ENCODE results near the gene DICER1. TPM values are rescaled to one million over a fixed set of nuclear protein-coding genes. Genes with fewer than 3 reads are reported as not detected.

Gene DICER1
- polyA plus RNA-seq, 6 donors from 2014 or later = 4.3 to 27.1 (median 17.5) TPM

GRCh38 chr14:95156161-95157047, 925 bp downstream of the DICER1 start:
- ATAC-seq (ENCODE audit: low read depth in 2 of 2) = peak; percentile 10 to 14
- peak overlapping the region; percentile 84 to 100 (median 90) for H3K27ac Mint-ChIP-seq
- no peak for DNase-seq
- H3K4me3 Mint-ChIP-seq = peak overlapping the region; percentile 81 to 98 (median 90)
- no peaks in the 10 kb centered on the region for H3K9me3 Mint-ChIP-seq
- no peaks in the 10 kb centered on the region for H3K36me3 Mint-ChIP-seq
- H3K4me1 Mint-ChIP-seq = peaks cover 38 to 61% (median 50%) of the 10 kb centered on the region in 3 donors
- H3K27me3 Mint-ChIP-seq = no peaks in the 10 kb centered on the region

- Mint-ChIP-seq H3K27ac (peak overlapping the region in 2 of 6 donors; percentile 94 to 100), H3K4me1 (peaks cover 48 to 74% (median 64%) of the 10 kb centered on the region in 3 donors), H3K4me3 (peak overlapping the region; percentile 14 to 98 (median 86)), H3K27me3 (no peaks in the 10 kb centered on the region), H3K9me3 (no peaks in the 10 kb centered on the region), H3K36me3 (no peaks in the 10 kb centered on the region)
- no peak for DNase-seq
- no peak for ATAC-seq (ENCODE audit: low read depth in 2 of 2)
These were observed 2.3 kb downstream of the DICER1 start for GRCh38 chr14:95155045-95155444.

GRCh38 chr14:95153866-95154265, 3.5 kb downstream of the DICER1 start:
- H3K4me3 Mint-ChIP-seq = peak overlapping the region in 2 of 8 donors; percentile 32 to 85
- H3K27me3 Mint-ChIP-seq = no peaks in the 10 kb centered on the region
- ATAC-seq (ENCODE audit: low read depth in 2 of 2) (no peak), DNase-seq (no peak)
- H3K4me1 Mint-ChIP-seq = peaks cover 56 to 83% (median 76%) of the 10 kb centered on the region in 3 donors
- no peak overlapping the region for H3K27ac Mint-ChIP-seq
- no peaks in the 10 kb centered on the region for H3K9me3 Mint-ChIP-seq
- no peaks in the 10 kb centered on the region for H3K36me3 Mint-ChIP-seq

- no peak for DNase-seq
- Mint-ChIP-seq H3K36me3 (peaks cover 3 to 5% of the 10 kb centered on the region in 2 donors), H3K27me3 (no peaks in the 10 kb centered on the region), H3K27ac (peak overlapping the region in 1 of 6 donors; percentile 50), H3K4me1 (peaks cover 69 to 94% (median 90%) of the 10 kb centered on the region in 3 donors), H3K4me3 (peak overlapping the region in 3 of 8 donors; percentile 18 to 32 (median 20)), H3K9me3 (peaks cover 0 to 2% (median 0%) of the 10 kb centered on the region in 7 donors)
- no peak for ATAC-seq (ENCODE audit: low read depth in 2 of 2)
These were observed 5.8 kb downstream of the DICER1 start for GRCh38 chr14:95151561-95151960.

- H3K36me3 Mint-ChIP-seq = peaks cover 9 to 12% of the 10 kb centered on the region in 2 donors
- H3K27me3 Mint-ChIP-seq = no peaks in the 10 kb centered on the region
- DNase-seq = no peak
- H3K27ac Mint-ChIP-seq = peak overlapping the region in 4 of 6 donors; percentile 26 to 65 (median 44)
- peaks cover 72 to 96% (median 90%) of the 10 kb centered on the region in 3 donors for H3K4me1 Mint-ChIP-seq
- H3K9me3 Mint-ChIP-seq = peaks cover 0 to 8% (median 2%) of the 10 kb centered on the region in 7 donors
- peak overlapping the region in 4 of 8 donors; percentile 7 to 23 (median 14) for H3K4me3 Mint-ChIP-seq
- no peak for ATAC-seq (ENCODE audit: low read depth in 2 of 2)
These were observed 6.4 kb downstream of the DICER1 start for GRCh38 chr14:95150910-95151309.

GRCh38 chr14:95149441-95149840, 7.9 kb downstream of the DICER1 start:
- Mint-ChIP-seq H3K36me3 (peaks cover 18 to 24% of the 10 kb centered on the region in 2 donors), H3K4me1 (peaks cover 64 to 91% (median 84%) of the 10 kb centered on the region in 3 donors), H3K9me3 (peaks cover 0 to 22% (median 12%) of the 10 kb centered on the region in 7 donors), H3K27ac (peak overlapping the region in 1 of 6 donors; percentile 12), H3K27me3 (no peaks in the 10 kb centered on the region), H3K4me3 (peak overlapping the region in 1 of 8 donors; percentile 1)
- ATAC-seq (ENCODE audit: low read depth in 2 of 2) (no peak), DNase-seq (no peak)

- ATAC-seq (ENCODE audit: low read depth in 2 of 2) = no peak
- Mint-ChIP-seq H3K4me3 (peak overlapping the region in 6 of 8 donors; percentile 15 to 84 (median 42)), H3K36me3 (peaks cover 18 to 24% of the 10 kb centered on the region in 2 donors), H3K27me3 (no peaks in the 10 kb centered on the region), H3K4me1 (peaks cover 54 to 90% (median 89%) of the 10 kb centered on the region in 3 donors), H3K9me3 (peaks cover 0 to 22% (median 12%) of the 10 kb centered on the region in 7 donors), H3K27ac (peak overlapping the region; percentile 78 to 93 (median 85))
- no peak for DNase-seq
These were observed 9.7 kb downstream of the DICER1 start for GRCh38 chr14:95147597-95147996.

GRCh38 chr14:95146079-95146771, 11.1 kb downstream of the DICER1 start:
- no peaks in the 10 kb centered on the region for H3K27me3 Mint-ChIP-seq
- ATAC-seq (ENCODE audit: low read depth in 2 of 2) = peak in 1 of 2 donors; percentile 15
- peak overlapping the region; percentile 48 to 97 (median 76) for H3K27ac Mint-ChIP-seq
- peaks cover 18 to 24% of the 10 kb centered on the region in 2 donors for H3K36me3 Mint-ChIP-seq
- H3K4me1 Mint-ChIP-seq = peaks cover 57 to 91% (median 84%) of the 10 kb centered on the region in 3 donors
- peaks cover 0 to 22% (median 12%) of the 10 kb centered on the region in 7 donors for H3K9me3 Mint-ChIP-seq
- peak overlapping the region in 5 of 8 donors; percentile 13 to 92 (median 50) for H3K4me3 Mint-ChIP-seq
- no peak for DNase-seq

GRCh38 chr14:95144849-95145248, 12.5 kb downstream of the DICER1 start:
- ATAC-seq (ENCODE audit: low read depth in 2 of 2) = no peak
- peak overlapping the region in 3 of 8 donors; percentile 0 to 81 (median 41) for H3K4me3 Mint-ChIP-seq
- H3K4me1 Mint-ChIP-seq = peaks cover 55 to 87% (median 82%) of the 10 kb centered on the region in 3 donors
- peaks cover 18 to 24% of the 10 kb centered on the region in 2 donors for H3K36me3 Mint-ChIP-seq
- DNase-seq = no peak
- peaks cover 0 to 22% (median 12%) of the 10 kb centered on the region in 7 donors for H3K9me3 Mint-ChIP-seq
- H3K27ac Mint-ChIP-seq = peak overlapping the region; percentile 20 to 91 (median 82)
- H3K27me3 Mint-ChIP-seq = no peaks in the 10 kb centered on the region

- peak overlapping the region; percentile 36 to 91 (median 78) for H3K27ac Mint-ChIP-seq
- DNase-seq (peak; percentile 27), ATAC-seq (ENCODE audit: low read depth in 2 of 2) (peak; percentile 72 to 74)
- peaks cover 56 to 87% (median 83%) of the 10 kb centered on the region in 3 donors for H3K4me1 Mint-ChIP-seq
- peaks cover 0 to 22% (median 12%) of the 10 kb centered on the region in 7 donors for H3K9me3 Mint-ChIP-seq
- no peaks in the 10 kb centered on the region for H3K27me3 Mint-ChIP-seq
- peak overlapping the region; percentile 6 to 85 (median 66) for H3K4me3 Mint-ChIP-seq
- H3K36me3 Mint-ChIP-seq = peaks cover 24% of the 10 kb centered on the region in 2 donors
These were observed 13.3 kb downstream of the DICER1 start for GRCh38 chr14:95143808-95144620.

GRCh38 chr14:95142208-95142607, 15.1 kb downstream of the DICER1 start:
- DNase-seq (no peak), ATAC-seq (ENCODE audit: low read depth in 2 of 2) (no peak)
- peaks cover 45 to 85% (median 77%) of the 10 kb centered on the region in 3 donors for H3K4me1 Mint-ChIP-seq
- peaks cover 24 to 26% of the 10 kb centered on the region in 2 donors for H3K36me3 Mint-ChIP-seq
- H3K27me3 Mint-ChIP-seq = no peaks in the 10 kb centered on the region
- H3K27ac Mint-ChIP-seq = peak overlapping the region in 4 of 6 donors; percentile 51 to 93 (median 71)
- peaks cover 0 to 22% (median 12%) of the 10 kb centered on the region in 7 donors for H3K9me3 Mint-ChIP-seq
- peak overlapping the region in 1 of 8 donors; percentile 63 for H3K4me3 Mint-ChIP-seq

- peaks cover 25 to 26% of the 10 kb centered on the region in 2 donors for H3K36me3 Mint-ChIP-seq
- H3K27me3 Mint-ChIP-seq = no peaks in the 10 kb centered on the region
- peak overlapping the region in 1 of 8 donors; percentile 63 for H3K4me3 Mint-ChIP-seq
- no peak for DNase-seq
- peaks cover 47 to 85% (median 77%) of the 10 kb centered on the region in 3 donors for H3K4me1 Mint-ChIP-seq
- ATAC-seq (ENCODE audit: low read depth in 2 of 2) = no peak
- H3K9me3 Mint-ChIP-seq = peaks cover 4 to 22% (median 12%) of the 10 kb centered on the region in 7 donors
- peak overlapping the region in 4 of 6 donors; percentile 51 to 93 (median 71) for H3K27ac Mint-ChIP-seq
These were observed 15.6 kb downstream of the DICER1 start for GRCh38 chr14:95141684-95142083.

Measured in naive B cell (primary cell).